Erythroblast (primary cell): ENCODE data around the gene SEMA7A.
"Not testable (repeated sequence)": the region's sequence is repeated elsewhere in the genome, so short reads cannot be mapped to it uniquely, and the experiment has no call there.

ENCODE experiments used
- DNase-seq, 2 experiments: peaks; one replicate each; lab custom pipeline; 2025; lab: John Stamatoyannopoulos, UW
- GATA1 ChIP-seq: IDR thresholded peaks from 2 replicates; pipeline ENCODE4 v1.6.1; 2011; ENCODE audit warnings: low read depth, mild to moderate bottlenecking, control low read depth, low read length, moderate library complexity
- POLR2A ChIP-seq: IDR thresholded peaks from 2 replicates; pipeline ENCODE4 v1.6.1; 2011; ENCODE audit warnings: mild to moderate bottlenecking, low read length

Gene SEMA7A, protein sequence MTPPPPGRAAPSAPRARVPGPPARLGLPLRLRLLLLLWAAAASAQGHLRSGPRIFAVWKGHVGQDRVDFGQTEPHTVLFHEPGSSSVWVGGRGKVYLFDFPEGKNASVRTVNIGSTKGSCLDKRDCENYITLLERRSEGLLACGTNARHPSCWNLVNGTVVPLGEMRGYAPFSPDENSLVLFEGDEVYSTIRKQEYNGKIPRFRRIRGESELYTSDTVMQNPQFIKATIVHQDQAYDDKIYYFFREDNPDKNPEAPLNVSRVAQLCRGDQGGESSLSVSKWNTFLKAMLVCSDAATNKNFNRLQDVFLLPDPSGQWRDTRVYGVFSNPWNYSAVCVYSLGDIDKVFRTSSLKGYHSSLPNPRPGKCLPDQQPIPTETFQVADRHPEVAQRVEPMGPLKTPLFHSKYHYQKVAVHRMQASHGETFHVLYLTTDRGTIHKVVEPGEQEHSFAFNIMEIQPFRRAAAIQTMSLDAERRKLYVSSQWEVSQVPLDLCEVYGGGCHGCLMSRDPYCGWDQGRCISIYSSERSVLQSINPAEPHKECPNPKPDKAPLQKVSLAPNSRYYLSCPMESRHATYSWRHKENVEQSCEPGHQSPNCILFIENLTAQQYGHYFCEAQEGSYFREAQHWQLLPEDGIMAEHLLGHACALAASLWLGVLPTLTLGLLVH

DNA sequence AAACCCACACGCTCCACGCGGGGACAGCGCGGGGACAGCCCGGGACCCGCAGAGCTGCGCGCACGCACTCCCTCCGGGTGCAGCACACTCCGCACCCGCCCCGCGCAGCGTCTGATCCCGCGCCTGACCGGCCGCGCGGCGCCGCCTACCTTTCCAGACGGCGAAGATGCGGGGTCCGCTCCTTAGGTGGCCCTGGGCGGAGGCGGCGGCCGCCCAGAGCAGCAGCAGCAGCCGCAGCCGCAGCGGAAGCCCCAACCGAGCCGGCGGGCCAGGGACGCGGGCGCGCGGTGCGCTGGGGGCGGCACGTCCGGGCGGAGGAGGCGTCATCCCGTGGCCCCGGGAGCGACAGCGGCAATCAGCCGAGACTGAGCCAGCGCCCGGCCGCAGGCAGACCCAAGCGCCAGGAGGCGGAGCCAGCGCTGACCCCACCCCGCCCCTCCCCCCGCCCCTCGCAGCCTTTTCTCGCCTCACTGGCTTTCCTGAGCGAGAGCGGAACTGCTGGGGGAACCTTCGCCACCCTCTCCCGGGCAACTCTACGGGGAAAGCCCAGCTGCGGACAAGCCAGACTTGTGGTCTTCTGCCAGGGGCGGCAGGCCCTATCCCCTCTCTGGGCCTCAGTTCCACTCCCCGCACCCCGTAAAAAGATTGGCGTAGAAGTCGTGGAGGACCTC, at the start of gene SEMA7A:
TSS of gene SEMA7A (minus strand) at position 367 of the 671 bp plus-strand sequence. CDS start at position 327, 40 bp downstream.
- peak; percentile 88 to 93 for DNase-seq
- TF ChIP-seq POLR2A (peak; percentile 91), GATA1 (no peak)

- TF ChIP-seq POLR2A (no peak), GATA1 (no peak)
- DNase-seq, result no peak
Observed at GRCh38 chr15:74482661-74483060, 48.9 kb upstream of the SEMA7A start.

GRCh38 chr15:74480364-74480763, 46.6 kb upstream of the SEMA7A start:
- not testable (repeated sequence) for DNase-seq

DNA sequence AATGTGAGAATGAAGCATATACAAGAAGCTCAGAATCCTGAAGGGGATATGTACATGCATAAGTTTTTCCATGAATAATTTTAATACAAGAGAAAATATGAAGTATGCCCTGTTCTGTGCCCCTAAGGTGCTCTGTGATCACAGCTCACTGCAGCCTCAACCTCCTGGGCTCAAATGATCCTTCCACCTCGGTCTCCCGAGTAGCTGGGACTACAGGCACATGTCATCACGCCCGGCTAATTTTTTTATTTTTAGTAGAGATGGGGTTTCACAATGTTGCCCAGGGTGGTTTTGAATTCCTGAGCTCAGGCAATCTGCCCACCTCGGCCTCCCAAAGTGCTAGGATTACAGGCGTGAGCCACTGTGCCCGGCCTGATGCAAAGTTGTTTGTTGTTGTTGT, 37.9 kb upstream of the SEMA7A start:
- DNase-seq, result not testable (repeated sequence)

DNA sequence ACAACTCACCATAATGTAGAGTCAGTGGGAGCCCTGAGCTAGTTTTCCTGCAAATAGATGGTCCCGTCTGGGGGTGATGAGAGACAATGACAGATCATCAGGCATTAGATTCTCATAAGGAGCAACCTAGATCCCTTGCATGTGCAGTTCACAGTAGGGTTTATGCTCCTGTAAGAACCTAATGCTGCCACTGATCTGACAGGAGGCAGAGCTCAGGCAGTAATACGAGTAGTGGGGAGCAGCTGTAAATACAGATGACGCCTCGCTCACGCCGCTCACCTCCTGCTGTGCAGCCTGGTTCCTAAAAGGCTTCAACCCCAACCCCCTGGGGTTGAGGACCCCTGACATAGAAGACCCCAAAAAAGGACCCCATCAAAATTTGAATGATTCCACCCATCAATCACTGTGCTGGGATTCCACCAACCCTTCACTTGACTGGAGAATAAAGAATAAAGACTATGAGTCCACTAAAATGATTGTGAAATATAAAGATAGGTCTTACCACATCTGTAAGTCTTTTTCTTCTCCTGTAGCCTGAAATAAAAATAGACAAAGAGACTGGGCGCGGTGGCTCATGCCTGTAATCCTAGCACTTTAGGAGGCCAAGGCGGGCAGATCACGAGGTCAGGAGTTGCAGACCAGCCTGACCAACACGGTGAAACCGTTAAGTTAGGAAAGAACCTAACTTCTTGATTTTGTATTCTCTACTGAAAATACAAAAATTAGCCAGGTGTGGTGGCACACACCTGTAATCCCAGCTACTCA, 37.1 kb upstream of the SEMA7A start:
- DNase-seq, result no peak
- TF ChIP-seq GATA1 (no peak), POLR2A (no peak)

DNA sequence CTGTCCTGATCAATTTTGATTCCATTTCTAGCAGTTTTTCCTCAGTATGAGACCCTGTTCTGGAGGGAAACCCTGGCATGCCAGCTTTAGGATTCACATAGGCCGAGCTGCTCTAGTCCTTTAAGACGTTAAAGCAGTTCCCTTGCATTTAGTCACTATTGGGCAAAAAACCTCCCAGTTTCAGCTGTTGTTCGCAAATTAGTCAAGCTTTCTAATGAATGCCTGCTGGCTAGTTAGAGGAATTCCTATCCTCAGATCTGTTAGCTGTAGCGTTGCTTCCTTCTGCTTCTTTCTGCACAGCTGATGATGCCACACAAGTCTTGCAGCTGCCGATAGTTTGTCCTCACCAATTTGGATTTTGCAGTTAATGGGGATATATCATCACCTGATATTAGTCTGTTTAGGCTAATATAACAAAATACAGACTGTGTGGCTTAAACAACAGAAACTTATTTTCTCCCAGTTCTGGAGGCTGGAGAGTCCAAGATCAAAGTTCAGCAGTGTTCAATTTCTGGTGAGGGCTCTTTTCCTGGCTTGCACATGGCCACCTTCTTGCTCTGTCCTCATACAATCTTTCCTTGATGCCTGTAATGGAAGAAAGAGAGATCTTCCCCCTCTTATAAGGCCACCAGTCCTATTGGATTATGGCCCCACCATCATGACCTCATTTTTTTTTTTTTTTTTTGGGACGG, 34.7 kb upstream of the SEMA7A start:
- DNase-seq, result no peak
- TF ChIP-seq GATA1, result no peak
- no peak for TF ChIP-seq POLR2A

- no peak for TF ChIP-seq GATA1
- TF ChIP-seq POLR2A, result no peak
- DNase-seq, result no peak
Observed at GRCh38 chr15:74466570-74466969, 32.8 kb upstream of the SEMA7A start.

DNA sequence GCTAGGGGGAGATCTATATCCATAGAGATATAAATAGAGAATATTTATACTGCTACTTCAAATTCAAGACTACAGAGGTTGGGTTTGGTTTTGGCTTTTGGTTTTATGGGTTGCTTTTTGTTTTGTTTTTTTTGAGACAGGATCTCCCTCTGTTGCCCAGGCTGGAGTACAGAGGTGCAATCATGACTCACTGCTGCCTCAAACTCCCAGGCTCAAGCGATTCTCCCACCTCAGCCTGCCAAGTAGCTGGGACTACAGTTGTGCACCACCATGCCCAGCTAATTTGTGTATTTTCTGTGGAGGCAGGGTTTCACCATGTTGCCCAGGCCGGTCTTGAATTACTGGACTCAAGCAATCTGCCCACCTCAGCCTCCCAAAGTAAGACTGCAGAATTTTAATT, 31.1 kb upstream of the SEMA7A start:
- TF ChIP-seq GATA1, result no peak
- TF ChIP-seq POLR2A, result no peak
- no peak for DNase-seq

DNA sequence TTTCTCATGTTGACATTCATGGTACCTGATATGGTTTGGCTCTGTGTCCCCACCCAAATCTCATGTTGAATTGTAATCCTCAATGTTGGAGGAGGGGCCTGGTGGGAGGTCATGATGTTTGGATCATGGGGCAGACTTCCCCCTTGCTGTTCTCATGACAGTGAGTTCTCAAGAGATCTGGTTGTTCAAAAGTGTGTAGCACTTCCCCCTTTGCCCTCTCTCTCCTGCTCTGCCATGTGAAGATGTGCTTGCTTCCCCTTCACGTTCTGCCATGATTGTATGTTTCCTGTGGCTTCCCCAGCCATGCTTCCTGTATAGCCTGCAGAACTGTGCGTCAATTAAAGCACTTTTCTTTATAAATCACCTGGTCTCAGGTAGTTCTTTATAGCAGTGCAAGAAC, 30.5 kb upstream of the SEMA7A start:
- TF ChIP-seq GATA1 (no peak), POLR2A (no peak)

DNA sequence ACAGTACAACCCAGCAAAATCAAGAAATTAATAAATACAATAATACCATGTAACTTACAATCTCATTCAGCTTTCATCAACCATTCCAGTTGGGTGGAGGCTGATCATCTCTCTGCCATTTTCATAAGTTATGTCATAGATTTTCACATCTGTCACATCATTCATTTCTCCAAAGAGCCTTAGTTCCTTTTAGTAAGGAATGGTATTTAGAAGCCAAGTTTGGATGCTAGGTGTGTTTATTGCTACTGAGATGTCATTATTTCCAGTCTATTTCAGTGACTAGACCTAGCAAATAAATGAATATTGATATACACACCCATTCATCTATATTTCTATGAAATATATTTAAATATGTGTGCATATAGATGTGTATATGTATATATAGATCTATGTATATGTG, 29.9 kb upstream of the SEMA7A start:
- DNase-seq, result no peak
- no peak for TF ChIP-seq GATA1
- no peak for TF ChIP-seq POLR2A

More for the DNA sequence above, 30.5 kb upstream of the SEMA7A start:
- DNase-seq, result no peak

- DNase-seq, result peak; percentile 33 to 35
- TF ChIP-seq GATA1 (no peak), POLR2A (no peak)
Observed at GRCh38 chr15:74461847-74462511, 28.2 kb upstream of the SEMA7A start.
